M059J (cell line): ENCODE data around the gene HRH3. TPM values are rescaled to one million over a fixed set of nuclear protein-coding genes. Genes with fewer than 3 reads are reported as not detected.

ENCODE experiments used
- DNase-seq: peaks from one replicate; pipeline ENCODE4 v3.0.0-alpha.2; 2012; ENCODE audit warnings: low read depth
- total RNA-seq: library from RNA; depleted of rRNA; stranded (reverse); fragments of >200 nt; shearing (Covaris generic); gene quantifications from 2 replicates; pipeline ENCODE4 v1.2.3, GENCODE V29; 2014

HRH3 gene
- total RNA-seq, 1 experiment from 2014 or later, result not detected

GRCh38 chr20:62230696-62231095 lies 10.6 kb upstream of the HRH3 start:
- no peak for DNase-seq

- DNase-seq, result no peak
These were observed 10.2 kb upstream of the HRH3 start for GRCh38 chr20:62230276-62230675.

- no peak for DNase-seq
These were observed 9.6 kb upstream of the HRH3 start for GRCh38 chr20:62229667-62230066.

- DNase-seq, result no peak
These were observed 9.0 kb upstream of the HRH3 start for GRCh38 chr20:62228982-62229545.

- DNase-seq, result no peak
These were observed 8.2 kb upstream of the HRH3 start for GRCh38 chr20:62227977-62228958.

- no peak for DNase-seq
These were observed 7.5 kb upstream of the HRH3 start for GRCh38 chr20:62227591-62227976.

- DNase-seq, result no peak
These were observed 6.9 kb upstream of the HRH3 start for GRCh38 chr20:62226707-62227590.

GRCh38 chr20:62225820-62226635 lies 6.0 kb upstream of the HRH3 start:
- no peak for DNase-seq

GRCh38 chr20:62225026-62225425 lies 4.9 kb upstream of the HRH3 start:
- no peak for DNase-seq

GRCh38 chr20:62224113-62224855 lies 4.2 kb upstream of the HRH3 start:
- no peak for DNase-seq

GRCh38 chr20:62223571-62223970 lies 3.5 kb upstream of the HRH3 start:
- no peak for DNase-seq

GRCh38 chr20:62222972-62223371 lies 2.9 kb upstream of the HRH3 start:
- no peak for DNase-seq

- DNase-seq, result no peak
These were observed 2.3 kb upstream of the HRH3 start for GRCh38 chr20:62222266-62222850.

GRCh38 chr20:62220666-62221568 lies 839 bp upstream of the HRH3 start:
- no peak for DNase-seq

- DNase-seq, result no peak
These were observed 732 bp downstream of the HRH3 start for GRCh38 chr20:62219101-62219991.

GRCh38 chr20:62217913-62218773 lies 1.9 kb downstream of the HRH3 start:
- DNase-seq, result no peak
